ENCODE measurements around the gene UXS1. TPM values are rescaled to one million over a fixed set of nuclear protein-coding genes. Genes with fewer than 3 reads are reported as not detected.

Gene UXS1
- total and polyA plus RNA-seq, 9 of the 15 experiments (the other 6 are each of a cell fraction or from before 2014, with no cell fraction given): 5.8 to 25.8 (median 15.0) TPM

- Histone ChIP-seq H3K9me1 (ENCODE audit: control insufficient read depth, insufficient read depth, low read length) (no peaks in the 10 kb centered on the region), H3K4me1 (replicated peaks in 1 of 2; ENCODE audit: control insufficient read depth in 2 of 2, insufficient read depth in 2 of 2, low read length in 2 of 2) (no peaks in the 10 kb centered on the region), H3K27me3 (ENCODE audit: control insufficient read depth in 2 of 2, insufficient read depth in 2 of 2, low read length in 2 of 2) (peaks cover 8 to 11% of the 10 kb centered on the region in 2 experiments; a peak in 4 of 5 replicates), H3K4me2 (ENCODE audit: insufficient read depth, low read length) (no peak overlapping the region), H3K27ac (ENCODE audit: extremely low read depth, low read depth, low read length) (no peak overlapping the region), H3K79me2 (ENCODE audit: control insufficient read depth, insufficient read depth, low read length) (no peaks in the 10 kb centered on the region), H3K9ac (ENCODE audit: insufficient read depth in 1 of 2, low read depth in 2 of 2, low read length in 2 of 2) (no peak overlapping the region), H3K36me3 (ENCODE audit: control insufficient read depth, insufficient read depth, low read length) (no peaks in the 10 kb centered on the region), H3K9me3 (replicated peaks; ENCODE audit: control insufficient read depth, insufficient read depth, low read depth, low read length) (no peaks in the 10 kb centered on the region), H3K4me3 (no peak overlapping the region), H2AFZ (ENCODE audit: low read depth, low read length) (no peak overlapping the region), H4K20me1 (replicated peaks; ENCODE audit: control insufficient read depth, insufficient read depth, low read length) (no peaks in the 10 kb centered on the region)
- DNase-seq (ENCODE audit: extremely low read depth in 1 of 4, low spot score in 3 of 4): no peak
- WGBS (ENCODE audit: insufficient coverage, low coverage, missing lambda C conversion rate): 0% methylated on average over 6 of the region's 6 CpGs
- CTCF ChIA-PET (ENCODE audit: low intra/inter-chr PET ratio): no interaction called here
- BruUV-seq (replicated peaks): no TSS peak
- POLR2A ChIA-PET: no interaction called here
- intact Hi-C loops (cut with micrococcal nuclease): loop anchor here (5.0 to 10.0 kb wide), 2 partner anchors 156 to 504 kb away; no protein-coding TSS in a partner anchor
- TF ChIP-seq FOXK1 (CRISPR knock-in tag; IDR thresholded peaks at IDR 0.05; ENCODE audit: borderline replicate concordance) (no peak), ZNF77 (CRISPR knock-in tag; IDR thresholded peaks at IDR 0.05) (no peak), SRSF1 (IDR thresholded peaks at IDR 0.05; ENCODE audit: low read depth, low read length) (no peak), FOXK2 (conservative IDR thresholded peaks at IDR 0.05 in 1 of 2, IDR thresholded peaks at IDR 0.05 in 1 of 2; ENCODE audit: low read depth in 2 of 2) (no peak), GTF2A2 (tag; IDR thresholded peaks at IDR 0.05) (no peak), HNRNPLL (IDR thresholded peaks at IDR 0.05; ENCODE audit: low read depth, low read length, poor library complexity, severe bottlenecking) (no peak), MAFG (tag; conservative IDR thresholded peaks at IDR 0.05) (no peak)
- TF ChIP-seq, protein P1, sequence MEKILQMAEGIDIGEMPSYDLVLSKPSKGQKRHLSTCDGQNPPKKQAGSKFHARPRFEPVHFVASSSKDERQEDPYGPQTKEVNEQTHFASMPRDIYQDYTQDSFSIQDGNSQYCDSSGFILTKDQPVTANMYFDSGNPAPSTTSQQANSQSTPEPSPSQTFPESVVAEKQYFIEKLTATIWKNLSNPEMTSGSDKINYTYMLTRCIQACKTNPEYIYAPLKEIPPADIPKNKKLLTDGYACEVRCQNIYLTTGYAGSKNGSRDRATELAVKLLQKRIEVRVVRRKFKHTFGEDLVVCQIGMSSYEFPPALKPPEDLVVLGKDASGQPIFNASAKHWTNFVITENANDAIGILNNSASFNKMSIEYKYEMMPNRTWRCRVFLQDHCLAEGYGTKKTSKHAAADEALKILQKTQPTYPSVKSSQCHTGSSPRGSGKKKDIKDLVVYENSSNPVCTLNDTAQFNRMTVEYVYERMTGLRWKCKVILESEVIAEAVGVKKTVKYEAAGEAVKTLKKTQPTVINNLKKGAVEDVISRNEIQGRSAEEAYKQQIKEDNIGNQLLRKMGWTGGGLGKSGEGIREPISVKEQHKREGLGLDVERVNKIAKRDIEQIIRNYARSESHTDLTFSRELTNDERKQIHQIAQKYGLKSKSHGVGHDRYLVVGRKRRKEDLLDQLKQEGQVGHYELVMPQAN (IDR thresholded peaks at IDR 0.05; ENCODE audit: borderline replicate concordance): no peak
- no peak for FAIRE-seq
- in situ Hi-C loops (cut with MboI): no loop called here
- ATAC-seq: no peak
Measured at GRCh38 chr2:106080959-106081358, 113.1 kb downstream of the UXS1 start.

All from K562 (cell line).